Tibial nerve (tissue), 4 donors: ENCODE results near the gene HAL.

ENCODE experiments used
- EP300 ChIP-seq, 2 donors: sonication (generic); formaldehyde crosslinking; IDR thresholded peaks; one replicate each; pipeline ENCODE4 v1.6.1; 2017; ENCODE audit warnings: antibody characterized with exemption in 2 of 2, mild to moderate bottlenecking in 1 of 2
- POLR2A ChIP-seq, 2 donors: fragments of 450-650 bp; IDR thresholded peaks; one replicate each; pipeline ENCODE4 v1.6.1; 2017; ENCODE audit warnings: antibody characterized with exemption in 2 of 2, mild to moderate bottlenecking in 2 of 2, moderate library complexity in 2 of 2
- TF ChIP-seq, protein P1 (sequence below), 5 experiments: fragments of 200-600 bp in 3 of 5; fragments of 450-650 bp in 2 of 5; sonication (generic) in 3 of 5; IDR thresholded peaks; one replicate each; pipeline ENCODE4 v1.5.1; 2016 to 2019; ENCODE audit warnings: antibody characterized with exemption in 5 of 5, mild to moderate bottlenecking in 3 of 5, moderate library complexity in 2 of 5

GRCh38 chr12:95986635-95987570, 9.2 kb downstream of the HAL start:
- TF ChIP-seq, protein P1, sequence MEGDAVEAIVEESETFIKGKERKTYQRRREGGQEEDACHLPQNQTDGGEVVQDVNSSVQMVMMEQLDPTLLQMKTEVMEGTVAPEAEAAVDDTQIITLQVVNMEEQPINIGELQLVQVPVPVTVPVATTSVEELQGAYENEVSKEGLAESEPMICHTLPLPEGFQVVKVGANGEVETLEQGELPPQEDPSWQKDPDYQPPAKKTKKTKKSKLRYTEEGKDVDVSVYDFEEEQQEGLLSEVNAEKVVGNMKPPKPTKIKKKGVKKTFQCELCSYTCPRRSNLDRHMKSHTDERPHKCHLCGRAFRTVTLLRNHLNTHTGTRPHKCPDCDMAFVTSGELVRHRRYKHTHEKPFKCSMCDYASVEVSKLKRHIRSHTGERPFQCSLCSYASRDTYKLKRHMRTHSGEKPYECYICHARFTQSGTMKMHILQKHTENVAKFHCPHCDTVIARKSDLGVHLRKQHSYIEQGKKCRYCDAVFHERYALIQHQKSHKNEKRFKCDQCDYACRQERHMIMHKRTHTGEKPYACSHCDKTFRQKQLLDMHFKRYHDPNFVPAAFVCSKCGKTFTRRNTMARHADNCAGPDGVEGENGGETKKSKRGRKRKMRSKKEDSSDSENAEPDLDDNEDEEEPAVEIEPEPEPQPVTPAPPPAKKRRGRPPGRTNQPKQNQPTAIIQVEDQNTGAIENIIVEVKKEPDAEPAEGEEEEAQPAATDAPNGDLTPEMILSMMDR (IDR thresholded peaks at IDR 0.05) = no peak
- TF ChIP-seq POLR2A (IDR thresholded peaks at IDR 0.05) = no peak
- TF ChIP-seq EP300 (IDR thresholded peaks at IDR 0.05) = no peak
